Activated CD4-positive, alpha-beta T cell treated with anti-CD3 and anti-CD28 coated beads for 48 hours (primary cell): Measurements from ENCODE around the gene ACTR1A.
"Not testable (repeated sequence)": the region's sequence is repeated elsewhere in the genome, so short reads cannot be mapped to it uniquely, and the experiment has no call there.

Source experiments
- DNase-seq: peaks from one replicate; pipeline ENCODE4 v3.0.0-alpha.2; 2020

Gene ACTR1A

DNA sequence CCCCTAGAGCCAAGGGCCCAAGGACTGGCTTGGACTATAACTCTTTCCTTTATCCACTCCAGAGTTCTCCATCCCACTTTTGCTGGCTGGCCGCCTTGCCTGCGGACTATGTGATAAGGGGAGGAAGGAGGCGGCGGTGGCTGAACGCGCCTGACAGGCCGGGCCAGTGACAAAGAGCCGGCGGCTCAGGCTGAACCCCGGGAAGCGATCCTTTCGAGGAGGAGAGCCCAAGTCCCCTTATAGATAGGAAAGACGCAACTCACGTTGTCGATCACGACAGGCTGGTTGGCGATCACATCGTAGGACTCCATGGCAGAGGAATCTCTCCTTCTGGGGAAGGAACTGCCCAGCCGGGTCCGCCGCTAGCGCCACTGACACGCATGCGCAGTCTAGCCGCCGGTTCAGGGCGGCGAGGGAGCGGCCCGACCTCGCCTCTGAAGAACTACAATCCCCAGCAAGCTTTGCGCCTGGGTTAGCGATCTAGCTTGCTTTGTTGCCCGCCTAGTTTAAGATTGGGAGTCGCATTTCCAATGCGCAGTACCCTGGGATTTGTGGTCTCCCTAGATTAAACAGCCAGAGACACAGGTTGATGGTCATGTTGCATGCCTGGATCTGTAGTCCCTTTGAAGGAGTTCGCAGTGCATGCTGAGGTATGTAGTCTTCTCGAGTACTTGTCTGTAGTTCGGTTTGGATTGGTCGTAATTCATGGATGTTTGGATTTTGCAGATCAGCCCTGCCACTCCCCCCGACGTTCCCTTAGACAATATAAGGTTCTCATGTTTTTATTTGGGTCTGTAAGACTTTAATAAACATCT lies at the start of gene ACTR1A:
Gene ACTR1A, minus strand, starts transcription at position 376 of the 815 bp plus-strand sequence. Its CDS starts 65 bp downstream, at position 311.
- peak; percentile 95 for DNase-seq

DNA sequence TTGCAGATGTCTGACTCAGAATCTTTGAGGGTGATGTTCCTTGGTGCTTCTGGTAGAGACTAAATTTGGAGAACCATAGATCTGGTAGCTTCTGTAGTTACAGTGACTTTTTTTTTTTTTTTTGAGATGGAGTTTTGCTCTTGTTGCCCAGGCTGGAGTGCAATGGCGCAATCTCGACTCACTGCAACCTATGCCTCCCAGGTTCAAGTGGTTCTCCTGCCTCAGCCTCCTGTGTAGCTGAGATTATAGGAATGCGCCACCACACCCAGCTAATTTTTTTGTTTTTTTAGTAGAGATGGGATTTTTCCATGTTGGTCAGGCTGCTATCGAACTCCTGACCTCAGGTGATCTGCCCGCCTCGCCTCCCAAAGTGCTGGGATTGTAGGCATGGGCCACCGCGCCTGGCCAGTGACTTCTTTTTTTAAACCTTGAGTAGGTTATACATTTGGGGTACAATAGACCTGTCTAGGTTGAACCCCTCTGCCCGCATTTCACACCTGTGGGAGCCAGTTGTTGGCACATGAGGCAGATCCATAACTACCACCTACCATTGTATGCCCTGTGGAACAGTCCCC lies 48.2 kb upstream of the ACTR1A start:
- DNase-seq = no peak

DNA sequence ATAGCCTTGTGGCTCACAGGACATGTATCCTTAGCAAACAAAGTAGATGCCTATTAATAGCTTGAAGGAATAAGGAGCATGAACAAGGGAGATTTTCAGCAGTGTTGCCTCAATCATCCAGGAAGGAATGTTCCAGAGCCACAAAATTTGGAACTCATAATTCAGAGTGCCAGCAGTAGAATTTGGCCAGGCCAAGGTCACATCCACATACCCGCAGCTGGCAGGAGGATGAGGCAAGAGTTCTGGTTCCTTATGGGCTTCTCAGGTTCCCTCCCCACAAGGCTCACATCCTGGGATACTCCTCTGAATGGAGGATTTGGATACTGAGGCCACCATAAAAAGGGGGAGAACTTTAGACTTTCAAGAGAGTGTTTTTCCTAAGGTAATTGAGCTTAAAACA lies 47.0 kb upstream of the ACTR1A start:
- DNase-seq = no peak

DNA sequence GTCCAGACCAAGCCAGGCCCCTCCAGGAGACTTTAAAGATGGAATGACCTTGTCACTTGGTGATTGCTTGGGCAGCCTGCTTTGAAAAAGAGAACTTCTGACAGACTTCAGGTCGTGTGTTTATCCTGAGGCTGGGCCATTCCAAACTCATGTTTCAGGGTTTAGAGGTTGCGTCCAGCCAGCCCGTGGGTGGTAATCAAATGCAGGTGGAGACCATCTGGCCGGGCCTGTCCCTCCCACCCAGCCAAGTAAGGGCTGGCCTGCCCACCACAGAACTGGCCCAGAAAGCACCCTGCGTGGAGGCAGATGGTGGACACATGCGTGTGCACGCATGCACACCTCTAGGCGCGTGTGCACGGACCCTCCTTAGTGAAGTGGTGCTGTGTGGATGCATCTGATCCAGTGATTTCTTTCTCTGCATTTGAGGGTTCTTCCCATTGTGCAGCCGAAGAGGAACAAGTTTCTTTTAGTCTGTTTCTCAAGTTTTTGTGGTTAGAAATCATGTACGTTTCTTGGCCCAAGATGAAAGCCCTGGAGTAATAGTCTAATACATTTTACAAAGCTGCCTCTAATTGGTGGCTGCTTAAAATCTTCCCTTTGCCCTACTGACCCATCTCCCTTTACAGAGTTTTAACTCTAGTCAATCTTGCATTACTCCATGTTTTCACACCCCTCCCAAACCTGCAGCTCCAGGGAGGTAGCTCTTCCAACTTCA lies 44.3 kb upstream of the ACTR1A start:
- DNase-seq = no peak

DNA sequence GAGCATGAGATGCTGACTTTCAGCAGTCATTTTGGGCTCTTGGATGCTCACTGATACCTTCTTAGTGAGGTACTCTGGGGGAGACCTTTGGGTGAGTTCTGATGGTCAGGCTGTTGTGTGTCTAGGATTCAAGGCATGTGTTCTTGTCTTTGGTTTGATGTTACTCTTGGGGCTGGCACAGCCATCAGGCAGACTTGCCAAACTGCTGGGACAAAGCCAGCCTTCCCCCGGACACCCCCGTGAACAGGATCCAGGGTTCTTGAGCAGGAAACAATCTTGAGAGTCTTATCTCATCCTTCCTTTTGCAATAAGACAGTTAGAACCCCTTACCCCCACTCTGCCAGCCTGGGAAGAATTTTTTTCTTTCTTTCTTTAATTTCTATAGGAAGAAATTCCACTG lies 43.5 kb upstream of the ACTR1A start:
- DNase-seq = no peak

DNA sequence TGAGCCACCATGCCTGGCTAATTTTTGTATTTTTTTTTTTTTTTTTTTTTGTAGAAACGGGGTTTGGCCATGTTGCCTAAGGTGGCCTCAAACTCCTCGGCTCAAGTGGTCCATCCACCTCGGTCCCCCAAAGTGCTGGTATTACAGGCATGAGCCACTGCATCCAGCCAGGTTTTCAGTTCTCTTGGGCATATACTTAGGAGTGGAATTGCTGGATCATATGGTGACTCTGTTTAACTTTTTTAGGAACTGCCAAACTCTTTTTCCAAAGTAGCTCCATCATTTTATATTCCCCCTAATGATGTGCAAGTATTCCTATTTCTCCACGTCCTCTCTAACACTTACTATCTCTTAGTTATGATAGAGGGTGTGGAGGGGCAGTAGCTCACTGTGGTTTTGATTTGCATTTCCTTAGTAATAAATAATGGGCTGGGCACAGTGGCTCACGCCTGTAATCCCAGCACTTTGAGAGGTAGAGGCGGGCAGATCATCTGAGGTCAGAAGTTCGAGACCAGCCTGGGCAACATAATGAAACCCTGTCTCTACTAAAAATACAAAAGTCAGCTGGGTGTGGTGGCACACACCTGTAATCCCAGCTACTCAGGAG lies 42.9 kb upstream of the ACTR1A start:
- DNase-seq = no peak

DNA sequence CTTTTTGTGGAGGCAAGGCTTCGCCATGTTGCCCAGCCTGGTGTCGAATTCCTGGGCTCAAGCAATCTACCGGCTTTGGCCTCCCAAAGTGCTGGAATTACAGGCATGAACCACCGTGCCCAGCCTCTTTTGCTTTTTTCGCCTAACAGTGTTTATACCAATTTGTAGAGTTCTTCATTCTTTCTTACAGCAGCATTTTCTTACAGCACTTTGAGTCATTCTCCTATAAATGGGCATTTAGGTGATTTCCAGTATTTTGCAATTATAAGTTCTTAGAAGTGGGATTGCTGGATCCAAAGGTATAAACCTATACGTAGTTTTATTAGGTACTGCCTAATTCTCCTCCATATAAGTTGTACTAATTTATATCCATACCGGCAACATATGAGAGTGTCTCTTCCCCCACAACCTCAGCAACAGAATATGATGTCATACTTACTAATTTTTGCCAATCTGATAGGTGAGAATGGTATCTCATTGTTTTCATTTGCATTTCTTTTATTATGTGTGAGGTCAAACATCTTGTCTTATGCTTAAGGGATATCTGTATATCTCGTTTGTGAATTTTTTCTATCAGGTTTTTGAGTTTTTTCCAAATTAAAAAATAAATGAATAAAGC lies 40.4 kb upstream of the ACTR1A start:
- no peak for DNase-seq

DNA sequence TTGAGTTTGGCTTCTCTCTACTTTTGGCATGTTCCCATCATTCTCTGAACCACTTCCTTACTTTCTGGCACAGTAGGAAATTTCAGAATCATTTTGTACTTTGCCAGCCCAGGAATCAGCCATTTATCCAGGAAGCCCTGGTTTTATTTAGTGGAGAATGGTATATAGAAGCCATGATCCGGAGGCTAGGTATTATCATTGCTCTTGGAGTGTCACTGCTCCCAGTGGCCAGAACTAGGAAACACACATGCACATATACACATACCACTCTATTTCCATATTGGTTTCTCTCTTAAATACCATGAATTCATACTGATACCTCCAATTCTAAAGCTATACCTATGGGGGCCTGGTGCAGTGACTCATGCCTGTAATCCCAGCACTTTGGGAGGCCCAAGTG lies 37.5 kb upstream of the ACTR1A start:
- peak; percentile 25 for DNase-seq

DNA sequence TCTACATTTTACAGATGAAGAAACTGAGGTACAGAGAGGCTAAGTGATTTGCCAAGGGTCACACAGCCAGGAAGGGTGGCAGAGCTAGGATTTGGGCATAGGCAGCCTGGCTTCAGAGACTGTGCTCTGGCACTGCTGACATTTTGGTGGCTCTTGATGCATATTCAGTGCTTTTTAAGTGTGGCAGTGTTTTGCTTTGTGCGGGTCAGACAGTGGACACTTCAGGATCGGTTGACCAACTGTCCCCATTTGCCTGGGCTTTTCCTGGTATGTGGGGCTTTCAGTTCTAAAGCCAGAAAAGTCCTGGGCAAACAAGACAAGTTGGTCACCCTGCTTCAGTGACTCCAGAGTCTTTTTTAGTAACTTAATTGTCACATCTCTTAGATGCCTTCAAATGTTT lies 36.3 kb upstream of the ACTR1A start:
- no peak for DNase-seq

DNA sequence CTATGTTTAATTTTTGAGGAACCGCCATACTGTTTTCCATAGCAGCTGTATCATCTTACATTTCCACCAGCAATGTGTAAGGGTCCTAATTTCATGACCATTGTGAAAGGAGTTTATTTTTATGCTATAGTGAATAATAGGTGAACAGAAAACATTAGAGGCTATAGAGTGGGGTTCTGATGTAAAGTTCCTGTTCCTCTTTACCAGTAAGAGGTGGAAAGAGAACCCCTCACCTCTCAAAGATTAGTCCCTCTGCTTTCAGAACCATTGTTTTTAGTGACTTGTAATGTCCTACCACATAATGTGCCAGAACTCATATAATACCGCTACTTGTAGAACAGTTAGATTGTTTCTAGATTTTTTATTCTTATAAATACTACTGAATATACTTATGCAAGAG lies 35.4 kb upstream of the ACTR1A start:
- DNase-seq = no peak

DNA sequence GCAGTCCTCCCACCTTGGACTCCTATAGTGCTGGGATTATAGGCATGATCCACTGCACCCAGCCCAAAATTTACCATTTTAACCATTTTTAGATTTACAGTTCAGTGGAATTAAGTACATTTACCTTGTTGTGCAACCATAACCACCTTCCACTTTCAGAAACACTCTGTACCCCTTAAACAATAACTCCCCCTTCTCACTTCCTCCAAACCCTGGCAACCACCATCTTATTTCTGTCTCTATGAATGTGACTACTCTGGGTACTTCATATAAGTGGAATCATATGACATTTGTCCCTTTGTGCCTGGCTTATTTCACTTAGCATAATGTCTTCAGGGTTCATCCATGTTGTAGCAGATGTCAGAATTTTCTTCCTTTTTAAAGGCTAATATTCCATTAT lies 34.9 kb upstream of the ACTR1A start:
- no peak for DNase-seq

DNA sequence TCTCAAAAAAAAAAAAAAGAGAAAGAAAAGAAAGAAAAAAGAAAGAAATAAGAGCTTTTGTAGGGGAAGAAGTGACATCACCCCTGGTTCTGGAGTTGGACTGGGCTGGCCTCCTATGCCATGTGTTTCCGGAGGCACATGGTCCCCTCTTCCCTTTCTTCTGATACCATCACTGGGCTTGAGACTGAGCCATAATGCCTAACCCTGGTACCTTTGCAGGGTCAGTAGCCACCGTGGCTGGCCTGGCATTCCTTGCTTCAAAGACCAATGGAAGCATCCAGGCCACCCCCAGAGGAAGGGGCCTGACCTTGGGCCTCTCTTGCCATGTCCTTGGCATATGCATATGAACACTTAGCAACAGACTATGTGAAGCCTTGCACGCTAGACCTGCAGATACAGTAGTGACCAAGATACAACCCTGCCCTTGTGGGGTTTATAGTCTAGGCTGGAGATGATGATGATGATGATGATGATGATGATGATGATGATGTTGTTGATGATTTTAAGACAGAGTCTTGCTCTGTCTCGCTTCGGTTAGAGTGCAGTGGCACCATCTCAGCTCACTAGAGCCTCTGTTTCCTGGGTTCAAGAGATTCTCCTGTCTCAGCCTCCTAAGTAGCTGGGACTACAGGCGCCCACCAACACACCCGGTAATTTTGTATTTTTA lies 33.1 kb upstream of the ACTR1A start:
- no peak for DNase-seq

DNA sequence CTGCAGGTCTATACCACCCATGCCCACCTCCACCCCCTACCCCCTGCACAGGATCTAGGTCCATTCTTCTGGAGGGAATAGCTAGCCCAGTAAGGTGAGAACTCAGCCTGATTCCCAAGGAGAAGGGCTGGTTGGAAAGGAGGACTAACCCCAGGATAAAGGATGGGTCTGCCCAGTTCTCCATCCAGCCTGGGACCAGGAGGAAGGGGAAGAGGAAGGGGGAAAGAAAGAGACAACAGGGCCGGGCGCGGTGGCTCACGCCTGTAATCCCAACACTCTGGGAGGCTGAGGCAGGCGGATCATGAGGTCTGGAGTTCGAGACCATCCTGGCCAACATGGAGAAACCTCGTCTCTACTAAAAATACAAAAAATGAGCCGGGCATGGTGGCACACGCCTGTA lies 32.5 kb upstream of the ACTR1A start:
- not testable (repeated sequence) for DNase-seq

DNA sequence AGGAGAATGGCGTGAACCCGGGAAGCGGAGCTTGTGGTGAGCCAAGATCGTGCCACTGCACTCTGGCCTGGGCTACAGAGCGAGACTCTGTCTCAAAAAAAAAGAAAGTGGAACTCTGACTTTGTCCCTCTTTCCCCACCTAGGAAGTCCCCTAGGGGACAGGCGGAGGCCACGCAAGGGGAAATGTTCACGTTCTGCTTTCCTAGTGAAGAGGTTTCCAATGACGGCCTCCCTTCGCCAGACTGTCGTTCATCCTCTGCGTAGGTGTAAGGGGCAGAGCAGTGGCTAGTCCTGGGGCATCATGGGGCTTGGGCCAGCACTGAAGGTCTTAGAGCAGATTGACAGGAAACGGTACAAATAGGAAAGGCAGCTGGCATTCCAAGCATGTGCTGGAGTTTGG lies 31.8 kb upstream of the ACTR1A start:
- DNase-seq = no peak

DNA sequence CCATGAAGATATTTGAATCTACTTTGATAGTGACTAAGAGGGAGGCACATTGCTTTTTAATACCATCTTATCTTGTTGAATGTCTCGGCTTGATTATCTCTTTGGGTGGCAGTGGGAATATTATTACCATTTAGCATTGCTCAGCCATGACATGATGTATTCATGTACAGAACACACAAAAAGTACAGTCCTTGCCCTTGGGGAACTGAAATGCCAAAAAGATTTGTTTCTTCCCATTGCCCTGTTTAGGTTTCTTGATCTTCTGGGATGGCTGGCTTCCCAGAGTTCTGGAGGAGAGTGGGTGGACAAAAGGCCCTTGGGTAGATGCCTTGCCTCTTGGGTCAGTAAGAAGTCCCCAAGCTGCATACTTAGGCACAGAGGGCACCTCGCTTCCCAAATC lies 25.0 kb upstream of the ACTR1A start:
- DNase-seq = no peak

DNA sequence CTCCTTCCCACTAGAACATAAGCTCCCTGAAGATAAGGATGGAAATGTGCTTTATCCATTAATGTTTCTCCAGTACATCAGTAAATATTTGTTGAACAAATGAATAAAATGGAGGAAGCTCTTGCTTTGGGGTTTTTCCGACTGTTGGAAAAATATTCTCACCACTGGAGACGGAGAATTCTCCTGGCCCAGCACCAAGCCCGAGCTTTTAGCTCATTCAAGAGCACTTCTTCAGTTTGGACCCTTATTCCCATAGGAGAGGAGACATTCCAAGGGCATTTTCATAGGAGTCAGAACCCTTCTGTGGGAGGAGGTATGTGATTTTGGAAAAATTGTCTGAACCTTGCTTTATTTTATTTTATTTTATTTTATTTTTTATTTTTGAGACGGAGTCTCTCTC lies 22.2 kb upstream of the ACTR1A start:
- no peak for DNase-seq

DNA sequence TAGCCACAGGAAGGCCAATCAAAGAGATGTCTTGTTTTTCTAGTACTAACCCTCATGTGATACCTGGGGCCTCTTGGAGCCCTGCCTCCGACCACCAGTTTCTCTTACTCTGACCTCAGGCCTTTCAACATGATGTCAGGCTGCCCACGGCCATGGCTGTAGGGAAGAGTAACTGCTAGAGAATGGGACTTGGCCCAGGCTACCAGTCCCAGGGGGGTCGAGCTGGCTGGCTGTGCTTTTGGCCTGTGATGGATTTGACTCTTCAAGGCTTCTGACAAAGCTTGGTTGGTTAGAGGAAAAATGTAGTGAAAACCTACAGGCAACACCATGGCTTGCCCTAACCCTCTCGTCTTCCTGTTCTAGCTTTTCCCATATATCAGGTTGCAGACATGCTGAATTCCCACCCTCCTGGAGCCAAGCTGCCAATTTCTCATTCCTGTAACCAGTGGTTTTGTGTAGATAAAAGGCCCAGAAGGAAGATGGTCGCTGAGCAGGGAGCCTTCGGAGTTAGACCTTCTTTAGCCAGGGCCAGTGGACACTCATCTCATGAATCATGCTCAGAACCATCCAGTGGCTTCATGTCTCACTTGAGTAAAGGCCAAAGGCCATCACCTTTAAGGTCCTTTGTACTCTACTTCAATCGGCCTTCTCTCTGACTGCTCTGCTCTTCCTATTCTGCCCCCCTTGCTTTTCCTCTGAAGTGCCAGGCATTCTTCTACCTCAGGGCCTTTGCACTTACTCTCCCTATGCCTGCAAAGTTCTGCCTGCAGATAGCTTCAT lies 20.9 kb upstream of the ACTR1A start:
- DNase-seq = peak; percentile 10

DNA sequence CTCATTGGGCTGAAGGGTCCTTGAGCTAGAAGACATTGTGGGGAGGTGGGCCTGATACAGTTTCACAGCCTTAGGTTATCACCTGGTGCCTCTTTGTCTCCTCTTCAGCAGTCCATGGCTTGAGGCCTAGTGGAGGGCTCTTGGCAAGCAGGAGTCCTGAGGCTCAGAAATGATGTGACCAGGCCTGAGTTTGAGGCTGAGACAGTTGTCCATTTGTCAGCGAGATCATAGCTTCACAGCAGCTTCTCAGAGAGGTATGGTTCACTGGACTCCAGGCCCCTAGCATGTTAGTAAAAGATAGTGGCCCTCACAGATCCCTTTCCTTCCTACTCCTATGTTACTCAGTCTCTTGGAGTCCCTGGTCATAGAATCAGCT lies 20.4 kb upstream of the ACTR1A start:
- no peak for DNase-seq

DNA sequence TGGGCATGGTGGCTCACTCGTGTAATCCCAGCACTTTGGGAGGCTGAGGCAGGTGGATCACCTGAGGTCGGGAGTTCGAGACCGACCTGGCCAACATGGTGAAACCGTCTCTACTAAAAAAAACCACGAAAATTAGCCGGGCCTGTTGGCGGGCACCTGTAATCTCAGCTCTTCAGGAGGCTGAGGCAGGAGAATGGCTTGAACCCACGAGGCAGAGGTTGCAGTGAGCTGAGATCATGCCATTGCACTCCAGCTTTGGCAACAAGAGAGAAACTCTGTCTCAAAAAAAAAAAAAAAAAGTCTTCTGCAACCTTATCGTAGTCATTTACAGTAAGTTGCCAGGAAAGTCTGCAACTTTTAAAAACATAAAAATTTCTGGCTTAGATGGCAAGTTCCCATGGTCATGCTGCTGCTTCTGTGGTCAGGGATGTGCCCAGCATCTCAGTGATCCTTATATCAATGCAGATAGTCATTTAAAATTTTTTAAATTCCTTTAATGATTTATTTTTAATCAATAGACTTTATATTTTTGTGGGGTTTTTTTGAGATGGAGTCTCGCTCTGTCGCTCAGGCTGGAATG lies 16.8 kb upstream of the ACTR1A start:
- no peak for DNase-seq

DNA sequence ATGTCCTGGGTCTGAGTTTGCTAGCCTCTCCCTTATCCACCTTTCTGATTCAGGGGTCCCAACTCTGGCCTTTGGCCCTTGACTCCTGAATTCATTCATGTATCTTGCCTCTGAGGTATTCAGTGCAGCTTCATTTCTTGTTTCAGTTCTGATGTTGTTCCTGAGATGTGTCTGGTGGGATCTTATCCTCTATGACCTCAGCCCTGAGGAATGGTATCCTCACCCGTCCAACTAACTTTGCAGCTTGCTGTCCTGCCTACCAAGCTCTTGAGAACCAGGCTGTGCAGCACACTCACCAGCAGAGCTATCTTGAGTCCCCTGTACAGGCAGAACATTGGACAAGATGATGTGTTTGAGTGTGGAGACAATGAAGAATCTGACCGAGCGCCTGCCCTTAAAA lies 15.0 kb upstream of the ACTR1A start:
- DNase-seq = no peak

DNA sequence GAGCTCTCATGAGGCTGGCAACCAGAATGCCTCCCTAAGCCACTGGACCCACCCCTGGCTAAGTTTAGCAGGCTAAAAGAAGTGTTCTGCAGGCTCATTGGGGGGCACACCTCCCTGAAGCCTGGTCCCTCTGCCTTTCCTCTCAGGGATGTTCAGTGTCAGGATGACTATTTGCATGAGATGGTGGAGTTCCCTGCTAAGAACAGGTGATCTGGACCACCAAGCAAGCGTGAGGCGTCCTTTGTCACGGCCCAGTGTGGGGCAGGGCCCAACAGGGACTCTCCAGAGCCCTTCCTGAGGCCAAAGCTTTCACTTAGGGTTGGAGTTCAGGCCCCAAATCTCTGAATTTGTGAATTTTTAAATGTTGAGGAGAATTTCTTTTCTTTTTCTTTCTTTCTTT lies 13.2 kb upstream of the ACTR1A start:
- DNase-seq = no peak
